ENCODE data around the gene DNASE1L1.

DNASE1L1 gene

GRCh38 chrX:154371789-154372300 lies 37.2 kb downstream of the DNASE1L1 start:
- no peak for DNase-seq (ENCODE audit: low read depth in 1 of 2, low spot score in 1 of 2)
- no peak for TF ChIP-seq JUND (IDR thresholded peaks at IDR 0.05; ENCODE audit: low read depth)
- in situ Hi-C loops (cut with HindIII; ENCODE audit: low pct_unique_long_range_greater_than_20kb, low sequenced_read_pairs), result no loop called here

GRCh38 chrX:154371017-154371788 lies 37.9 kb downstream of the DNASE1L1 start:
- DNase-seq (ENCODE audit: low read depth in 1 of 2, low spot score in 1 of 2), result peak; percentile 54 to 93
- no peak for TF ChIP-seq JUND (IDR thresholded peaks at IDR 0.05; ENCODE audit: low read depth)
- in situ Hi-C loops (cut with HindIII; ENCODE audit: low pct_unique_long_range_greater_than_20kb, low sequenced_read_pairs), result no loop called here

GRCh38 chrX:154370300-154371016 lies 38.6 kb downstream of the DNASE1L1 start:
- DNase-seq (ENCODE audit: low read depth in 1 of 2, low spot score in 1 of 2), result no peak
- TF ChIP-seq JUND (IDR thresholded peaks at IDR 0.05; ENCODE audit: low read depth), result no peak
- in situ Hi-C loops (cut with HindIII; ENCODE audit: low pct_unique_long_range_greater_than_20kb, low sequenced_read_pairs), result no loop called here

GRCh38 chrX:154369449-154370299 lies 39.4 kb downstream of the DNASE1L1 start:
- in situ Hi-C loops (cut with HindIII; ENCODE audit: low pct_unique_long_range_greater_than_20kb, low sequenced_read_pairs), result no loop called here
- TF ChIP-seq JUND (IDR thresholded peaks at IDR 0.05; ENCODE audit: low read depth), result no peak
- DNase-seq (ENCODE audit: low read depth in 1 of 2, low spot score in 1 of 2), result peak in 1 of 2 experiments; percentile 79

- in situ Hi-C loops (cut with HindIII; ENCODE audit: low pct_unique_long_range_greater_than_20kb, low sequenced_read_pairs), result no loop called here
- TF ChIP-seq JUND (IDR thresholded peaks at IDR 0.05; ENCODE audit: low read depth), result no peak
- peak in 1 of 2 experiments; percentile 61 for DNase-seq (ENCODE audit: low read depth in 1 of 2, low spot score in 1 of 2)
These were observed 40.2 kb downstream of the DNASE1L1 start for GRCh38 chrX:154368630-154369448.

- TF ChIP-seq JUND (IDR thresholded peaks at IDR 0.05; ENCODE audit: low read depth), result no peak
- in situ Hi-C loops (cut with HindIII; ENCODE audit: low pct_unique_long_range_greater_than_20kb, low sequenced_read_pairs), result no loop called here
These were observed 41.4 kb downstream of the DNASE1L1 start for GRCh38 chrX:154367474-154368308.

GRCh38 chrX:154366666-154367055 lies 42.4 kb downstream of the DNASE1L1 start:
- in situ Hi-C loops (cut with HindIII; ENCODE audit: low pct_unique_long_range_greater_than_20kb, low sequenced_read_pairs), result no loop called here
- TF ChIP-seq JUND (IDR thresholded peaks at IDR 0.05; ENCODE audit: low read depth), result no peak
- DNase-seq (ENCODE audit: low read depth in 1 of 2, low spot score in 1 of 2), result no peak

More at GRCh38 chrX:154367474-154368308, 41.4 kb downstream of the DNASE1L1 start:
- DNase-seq (ENCODE audit: low read depth in 1 of 2, low spot score in 1 of 2), result no peak

GRCh38 chrX:154365997-154366665 lies 42.9 kb downstream of the DNASE1L1 start:
- in situ Hi-C loops (cut with HindIII; ENCODE audit: low pct_unique_long_range_greater_than_20kb, low sequenced_read_pairs), result no loop called here
- no peak for TF ChIP-seq JUND (IDR thresholded peaks at IDR 0.05; ENCODE audit: low read depth)
- DNase-seq (ENCODE audit: low read depth in 1 of 2, low spot score in 1 of 2), result no peak

GRCh38 chrX:154365052-154365600 lies 43.9 kb downstream of the DNASE1L1 start:
- in situ Hi-C loops (cut with HindIII; ENCODE audit: low pct_unique_long_range_greater_than_20kb, low sequenced_read_pairs), result no loop called here
- TF ChIP-seq JUND (IDR thresholded peaks at IDR 0.05; ENCODE audit: low read depth), result no peak
- no peak for DNase-seq (ENCODE audit: low read depth in 1 of 2, low spot score in 1 of 2)

GRCh38 chrX:154363706-154364439 lies 45.2 kb downstream of the DNASE1L1 start:
- DNase-seq (ENCODE audit: low read depth in 1 of 2, low spot score in 1 of 2), result no peak
- no peak for TF ChIP-seq JUND (IDR thresholded peaks at IDR 0.05; ENCODE audit: low read depth)
- in situ Hi-C loops (cut with HindIII; ENCODE audit: low pct_unique_long_range_greater_than_20kb, low sequenced_read_pairs), result no loop called here
